HG03575 (cell line): ENCODE results near the gene ZNF580.

Source experiments
- ATAC-seq: cut with Tn5 transposase; IDR thresholded peaks from one replicate; pipeline ENCODE4 v1.9.1; 2021; ENCODE audit not compliant: unreplicated experiment, insufficient number of reproducible peaks, low FRiP score; ENCODE audit errors: extremely low read depth

The ZNF580 gene

DNA sequence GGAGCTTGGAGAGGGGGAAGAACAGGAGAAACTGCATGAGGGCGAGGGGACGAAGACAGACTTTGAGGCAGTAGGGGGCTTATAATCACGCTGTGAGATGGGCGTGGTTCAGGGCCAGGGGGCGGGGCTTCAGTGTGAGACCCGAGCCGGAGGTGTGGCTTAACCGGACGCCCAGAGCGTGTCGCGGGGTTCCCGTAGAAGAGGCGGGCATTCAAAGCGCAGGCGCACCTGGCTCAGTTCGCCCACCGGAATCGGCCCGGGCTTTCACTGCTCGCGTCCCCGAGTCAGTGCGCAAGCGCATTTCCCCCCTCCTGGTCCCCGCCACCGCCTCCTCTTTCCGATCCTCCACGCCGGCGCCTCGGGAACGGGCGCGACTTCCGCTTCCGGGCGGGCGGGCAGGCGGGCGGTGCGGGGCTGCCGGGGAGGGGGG, 35.6 kb upstream of the ZNF580 start:
- ATAC-seq: no peak

DNA sequence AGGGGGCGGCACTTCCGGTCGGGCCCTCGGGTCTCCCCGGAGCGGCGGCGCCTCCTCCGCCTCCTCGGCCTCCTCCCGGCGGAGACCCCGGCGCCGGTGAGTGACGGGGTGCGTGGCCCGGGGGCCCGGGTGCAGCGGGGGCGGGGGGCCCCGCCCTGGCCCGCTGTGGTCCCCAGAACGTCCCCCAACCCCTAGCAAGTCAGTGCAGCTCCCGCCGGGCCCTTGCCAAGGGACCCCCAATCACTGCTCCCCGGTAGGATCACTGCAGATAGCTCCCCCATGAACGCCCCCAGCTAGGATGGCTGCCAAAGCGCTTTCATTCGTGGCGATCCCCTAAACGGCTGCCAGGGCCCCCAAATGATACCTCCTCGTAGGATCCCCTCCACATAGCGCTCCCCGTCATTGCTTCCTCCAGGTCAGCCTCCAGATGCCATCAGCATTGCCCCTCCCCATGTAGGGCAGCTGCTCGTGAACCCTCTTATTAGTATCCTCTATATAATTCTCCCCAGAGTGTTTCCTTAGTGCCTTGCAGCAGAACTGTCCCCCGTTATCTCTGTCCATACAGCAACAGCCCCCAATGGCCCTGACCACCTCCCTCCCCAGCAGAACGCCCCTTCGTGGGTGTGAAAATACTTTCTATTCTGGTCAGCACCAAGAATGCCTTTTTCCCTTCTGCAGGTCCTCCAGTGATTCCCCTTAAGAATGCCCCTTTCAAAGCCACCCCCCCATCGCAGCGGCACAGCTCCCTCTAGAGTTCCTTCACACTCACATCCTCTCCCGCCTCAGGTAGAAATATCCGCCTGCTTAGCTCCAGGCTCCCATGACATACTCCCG, 34.9 kb upstream of the ZNF580 start, which contains the start of gene ZNF865:
TSS of gene ZNF865 (plus strand) at position 11 of the 834 bp plus-strand sequence. CDS start 7,972 bp downstream, outside the sequence.
- no peak for ATAC-seq

DNA sequence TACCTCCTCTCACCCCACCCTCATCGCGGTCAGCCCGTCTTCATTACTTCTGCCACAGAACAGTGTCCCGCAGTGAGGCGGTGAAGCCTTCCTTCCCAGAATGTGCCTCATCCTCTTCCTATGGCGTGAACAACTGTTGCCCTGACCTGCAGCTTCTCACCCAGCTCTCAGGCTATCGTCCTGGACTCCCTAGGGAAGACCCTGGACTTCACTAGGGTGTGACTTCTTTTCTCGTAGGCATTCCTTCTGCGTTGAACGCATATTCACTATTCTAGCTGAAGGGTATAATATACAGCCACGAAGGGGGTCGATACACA, 34.4 kb upstream of the ZNF580 start:
- no peak for ATAC-seq

DNA sequence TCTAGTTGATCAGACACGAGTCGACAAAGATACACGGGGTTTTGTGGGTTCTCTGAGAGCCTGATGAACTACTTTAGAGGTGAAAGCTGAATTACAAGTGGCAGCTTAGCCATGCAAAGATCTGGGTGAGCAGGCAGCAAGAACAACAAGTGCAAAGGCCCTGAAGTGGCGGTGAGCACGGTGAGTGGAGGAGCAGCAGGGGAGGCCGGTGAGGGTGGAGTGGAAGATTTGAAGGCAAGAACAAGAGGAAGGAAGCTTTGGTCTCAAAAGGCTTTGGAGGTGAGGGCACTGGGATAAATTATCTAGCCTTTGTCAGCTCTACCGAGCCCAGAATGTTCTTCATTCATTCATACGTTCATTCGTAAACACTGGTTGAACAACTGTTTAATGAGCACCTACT, 34.0 kb upstream of the ZNF580 start:
- no peak for ATAC-seq

DNA sequence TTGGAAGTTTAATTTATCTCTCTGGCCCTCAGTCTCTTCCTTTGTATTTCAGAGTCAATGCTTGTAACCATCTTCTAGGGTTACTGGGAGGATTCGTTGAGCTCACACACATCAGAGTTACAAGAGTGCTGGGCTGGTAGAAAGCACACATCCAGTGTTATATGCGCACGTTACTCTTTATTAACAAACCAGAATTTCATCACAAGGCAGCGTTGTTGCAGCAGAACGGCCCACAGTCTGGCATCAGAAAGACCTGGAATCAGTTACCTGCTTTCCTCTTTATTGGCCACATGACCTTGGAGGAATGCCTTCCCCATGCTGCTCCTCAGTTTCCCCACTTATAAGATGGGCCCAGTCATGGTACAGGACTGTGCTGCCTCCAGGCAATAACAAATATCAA, 31.5 kb upstream of the ZNF580 start:
- ATAC-seq: no peak

DNA sequence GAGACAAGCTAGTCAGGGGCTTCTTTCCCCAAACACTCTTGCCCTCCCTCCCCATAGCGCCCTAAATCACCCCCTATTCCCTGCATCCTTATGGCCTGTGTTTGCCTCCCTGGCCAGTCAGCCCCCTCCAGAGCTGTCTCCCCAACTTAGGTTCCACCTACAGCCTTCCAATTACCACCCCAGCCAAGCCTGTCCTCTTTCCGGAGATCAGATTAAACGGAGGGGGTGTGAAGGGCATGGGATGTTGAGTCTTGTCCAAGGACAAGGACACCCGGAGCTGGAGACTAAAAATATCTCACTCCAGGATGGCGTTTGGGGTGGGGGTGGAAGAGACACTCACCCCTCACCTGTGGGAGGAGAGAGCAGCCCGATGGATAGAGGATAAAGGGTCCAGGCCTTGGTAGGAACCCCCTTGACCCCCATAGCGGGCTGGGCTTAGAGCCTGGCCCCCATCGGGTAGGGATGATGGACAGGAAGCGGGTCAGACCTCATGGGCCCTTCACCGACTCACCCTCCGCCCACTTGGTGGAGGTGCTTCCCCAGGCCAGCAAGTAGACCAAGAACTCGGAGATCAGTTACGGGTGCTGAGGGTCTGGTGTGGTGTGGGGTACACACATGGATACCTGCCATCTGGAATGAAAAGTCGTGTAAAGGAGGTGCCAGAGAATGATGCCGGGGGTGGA, 29.4 kb upstream of the ZNF580 start:
- no peak for ATAC-seq

DNA sequence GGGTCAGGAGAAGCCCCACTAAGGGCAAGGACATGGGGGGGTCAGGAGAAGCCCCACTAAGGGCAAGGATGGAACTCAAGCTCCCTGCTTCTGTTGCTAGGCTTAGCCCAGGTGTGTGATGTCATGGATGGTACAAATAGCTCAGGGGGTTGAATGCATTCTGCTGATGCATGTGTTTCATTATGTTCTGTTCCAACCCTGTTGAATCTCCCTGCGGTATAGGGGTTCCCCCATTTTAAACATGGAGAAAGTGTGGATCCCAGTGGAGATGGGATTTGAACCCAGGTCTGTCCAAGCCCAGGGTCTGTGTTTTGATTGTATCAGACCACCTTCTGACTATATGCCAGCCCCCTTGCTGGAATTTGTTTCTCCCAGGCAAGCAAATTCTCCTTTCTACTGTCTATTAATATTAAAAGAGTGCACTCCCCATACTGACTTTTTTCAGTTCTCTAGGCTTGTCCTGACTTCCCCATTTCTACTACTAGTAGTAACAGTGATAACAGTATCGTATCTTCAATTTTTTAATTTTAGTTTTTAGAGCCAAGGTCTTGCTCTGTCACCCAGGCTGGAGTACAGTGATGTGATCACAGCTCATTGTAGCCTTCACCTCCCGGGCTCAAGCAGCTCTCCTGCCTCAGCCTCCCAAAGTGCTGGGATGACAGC, 28.7 kb upstream of the ZNF580 start:
- no peak for ATAC-seq

DNA sequence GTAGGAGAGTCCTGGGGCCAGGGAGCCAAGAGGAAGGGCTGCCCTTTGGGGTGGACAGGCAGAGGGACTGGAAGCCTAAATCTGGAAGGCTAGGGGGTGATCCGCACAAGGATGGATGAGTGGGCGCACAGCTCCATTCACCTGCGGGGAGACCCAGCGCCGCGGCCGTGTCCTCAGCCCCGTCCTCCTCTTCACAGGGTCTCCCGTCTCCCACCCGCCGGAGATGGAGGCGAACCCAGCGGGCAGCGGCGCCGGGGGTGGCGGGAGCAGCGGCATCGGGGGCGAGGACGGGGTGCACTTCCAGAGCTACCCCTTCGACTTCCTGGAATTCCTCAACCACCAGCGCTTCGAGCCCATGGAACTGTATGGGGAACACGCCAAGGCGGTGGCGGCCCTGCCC, 27.4 kb upstream of the ZNF580 start:
- ATAC-seq: no peak

DNA sequence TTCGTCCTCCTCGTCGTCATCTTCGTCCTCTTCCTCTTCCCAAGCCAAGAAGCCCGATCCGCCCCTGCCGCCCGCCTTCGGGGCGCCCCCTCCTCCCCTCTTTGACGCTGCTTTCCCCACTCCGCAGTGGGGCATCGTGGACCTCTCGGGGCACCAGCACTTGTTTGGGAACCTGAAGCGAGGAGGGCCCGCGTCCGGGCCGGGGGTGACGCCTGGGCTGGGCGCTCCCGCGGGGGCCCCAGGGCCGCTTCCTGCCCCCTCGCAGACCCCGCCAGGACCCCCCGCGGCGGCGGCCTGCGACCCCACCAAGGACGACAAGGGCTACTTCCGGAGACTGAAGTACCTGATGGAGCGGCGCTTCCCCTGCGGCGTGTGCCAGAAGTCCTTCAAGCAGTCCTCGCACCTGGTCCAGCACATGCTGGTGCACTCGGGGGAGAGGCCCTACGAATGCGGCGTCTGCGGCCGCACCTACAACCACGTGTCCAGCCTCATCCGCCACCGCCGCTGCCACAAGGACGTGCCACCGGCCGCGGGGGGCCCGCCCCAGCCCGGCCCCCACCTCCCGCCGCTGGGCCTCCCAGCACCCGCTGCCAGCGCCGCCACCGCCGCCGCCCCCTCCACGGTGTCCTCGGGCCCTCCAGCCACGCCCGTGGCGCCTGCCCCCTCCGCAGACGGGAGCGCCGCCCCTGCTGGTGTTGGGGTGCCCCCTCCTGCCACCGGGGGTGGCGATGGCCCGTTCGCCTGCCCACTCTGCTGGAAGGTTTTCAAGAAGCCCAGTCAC, 26.7 kb upstream of the ZNF580 start:
- ATAC-seq: no peak

DNA sequence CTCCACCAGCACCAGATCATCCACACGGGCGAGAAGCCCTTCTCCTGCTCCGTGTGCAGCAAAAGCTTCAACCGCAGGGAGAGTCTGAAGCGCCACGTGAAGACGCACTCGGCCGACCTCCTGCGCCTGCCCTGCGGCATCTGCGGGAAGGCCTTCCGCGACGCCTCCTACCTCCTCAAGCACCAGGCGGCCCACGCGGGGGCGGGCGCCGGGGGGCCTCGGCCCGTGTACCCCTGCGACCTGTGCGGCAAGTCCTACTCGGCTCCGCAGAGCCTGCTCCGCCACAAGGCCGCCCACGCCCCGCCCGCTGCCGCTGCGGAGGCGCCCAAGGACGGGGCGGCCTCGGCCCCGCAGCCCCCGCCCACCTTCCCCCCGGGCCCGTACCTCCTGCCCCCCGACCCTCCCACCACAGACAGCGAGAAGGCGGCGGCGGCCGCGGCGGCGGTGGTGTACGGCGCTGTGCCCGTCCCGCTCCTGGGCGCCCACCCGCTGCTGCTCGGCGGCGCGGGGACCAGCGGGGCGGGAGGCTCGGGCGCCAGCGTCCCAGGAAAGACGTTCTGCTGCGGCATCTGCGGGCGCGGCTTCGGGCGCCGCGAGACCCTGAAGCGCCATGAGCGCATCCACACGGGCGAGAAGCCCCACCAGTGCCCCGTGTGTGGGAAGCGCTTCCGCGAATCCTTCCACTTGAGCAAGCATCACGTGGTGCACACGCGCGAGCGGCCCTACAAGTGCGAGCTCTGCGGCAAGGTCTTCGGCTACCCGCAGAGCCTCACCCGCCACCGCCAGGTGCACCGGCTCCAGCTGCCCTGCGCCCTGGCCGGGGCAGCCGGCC, 25.9 kb upstream of the ZNF580 start:
- no peak for ATAC-seq

DNA sequence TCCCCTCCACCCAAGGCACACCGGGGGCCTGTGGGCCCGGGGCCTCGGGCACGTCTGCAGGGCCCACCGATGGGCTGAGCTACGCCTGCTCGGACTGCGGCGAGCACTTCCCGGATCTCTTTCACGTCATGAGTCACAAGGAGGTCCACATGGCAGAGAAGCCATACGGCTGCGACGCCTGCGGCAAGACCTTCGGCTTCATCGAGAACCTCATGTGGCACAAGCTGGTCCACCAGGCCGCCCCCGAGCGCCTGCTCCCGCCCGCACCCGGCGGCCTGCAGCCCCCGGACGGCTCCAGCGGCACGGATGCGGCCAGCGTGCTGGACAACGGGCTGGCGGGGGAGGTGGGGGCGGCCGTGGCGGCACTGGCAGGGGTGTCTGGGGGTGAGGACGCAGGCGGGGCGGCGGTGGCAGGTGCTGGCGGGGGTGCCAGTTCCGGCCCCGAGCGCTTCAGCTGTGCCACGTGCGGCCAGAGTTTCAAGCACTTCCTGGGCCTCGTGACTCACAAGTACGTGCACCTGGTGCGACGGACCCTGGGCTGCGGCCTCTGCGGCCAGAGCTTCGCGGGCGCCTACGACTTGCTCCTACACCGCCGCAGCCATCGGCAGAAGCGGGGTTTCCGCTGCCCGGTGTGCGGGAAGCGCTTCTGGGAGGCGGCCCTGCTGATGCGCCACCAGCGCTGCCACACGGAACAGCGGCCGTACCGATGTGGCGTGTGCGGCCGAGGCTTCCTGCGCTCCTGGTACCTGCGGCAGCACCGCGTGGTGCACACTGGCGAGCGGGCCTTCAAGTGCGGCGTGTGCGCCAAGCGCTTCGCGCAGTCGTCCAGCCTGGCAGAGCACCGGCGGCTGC, 25.0 kb upstream of the ZNF580 start:
- ATAC-seq: no peak

DNA sequence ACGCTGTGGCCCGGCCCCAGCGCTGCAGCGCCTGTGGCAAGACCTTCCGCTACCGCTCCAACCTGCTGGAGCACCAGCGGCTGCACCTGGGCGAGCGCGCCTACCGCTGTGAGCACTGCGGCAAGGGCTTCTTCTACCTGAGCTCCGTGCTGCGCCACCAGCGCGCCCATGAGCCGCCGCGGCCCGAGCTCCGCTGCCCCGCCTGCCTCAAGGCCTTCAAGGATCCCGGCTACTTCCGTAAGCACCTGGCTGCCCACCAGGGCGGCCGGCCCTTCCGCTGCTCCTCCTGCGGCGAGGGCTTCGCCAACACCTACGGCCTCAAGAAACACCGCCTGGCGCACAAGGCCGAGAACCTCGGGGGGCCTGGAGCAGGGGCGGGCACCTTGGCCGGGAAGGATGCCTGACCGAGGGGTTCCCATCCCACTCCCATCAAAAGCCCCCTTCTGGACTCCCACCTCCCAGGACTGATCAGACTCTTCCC, 24.4 kb upstream of the ZNF580 start:
- ATAC-seq: no peak

DNA sequence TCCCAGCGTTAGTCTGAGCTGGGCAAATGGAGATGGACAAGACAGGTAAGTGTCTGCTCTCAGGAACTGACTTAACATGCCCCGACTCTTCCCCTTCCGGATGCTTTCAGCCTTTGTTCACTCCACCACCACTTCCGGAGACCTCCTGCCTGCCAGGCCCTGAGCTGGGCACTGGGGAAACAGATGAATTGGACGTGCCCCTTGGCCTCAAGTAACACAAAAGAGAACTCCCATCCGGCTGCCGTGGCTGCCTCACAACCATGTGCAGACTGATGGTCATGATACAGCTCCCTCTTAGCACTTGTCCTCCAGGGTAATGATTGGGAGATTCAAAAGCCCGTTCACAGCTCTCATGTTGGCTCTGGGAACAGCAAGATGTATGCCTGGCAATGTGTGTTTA, 23.4 kb upstream of the ZNF580 start:
- ATAC-seq: no peak

DNA sequence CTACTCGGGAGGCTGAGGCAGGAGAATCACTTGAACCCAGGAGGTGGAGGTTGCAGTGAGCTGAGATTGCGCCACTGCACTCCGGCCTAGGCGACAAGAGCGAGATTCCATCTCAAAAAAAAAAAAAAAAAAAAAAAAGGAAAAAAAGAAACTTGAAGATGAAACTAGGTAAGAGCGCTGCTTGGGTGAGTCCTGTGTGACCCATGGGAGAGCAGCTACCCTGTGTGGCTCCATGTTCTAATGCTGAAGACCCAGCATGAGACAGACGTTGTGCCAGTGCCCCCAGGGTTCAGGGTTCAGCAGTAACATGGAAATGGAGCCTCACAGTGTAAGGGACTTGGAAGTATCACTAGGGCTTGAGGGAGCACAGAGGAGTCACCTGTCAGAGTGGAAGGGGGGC, 22.4 kb upstream of the ZNF580 start:
- ATAC-seq: no peak

DNA sequence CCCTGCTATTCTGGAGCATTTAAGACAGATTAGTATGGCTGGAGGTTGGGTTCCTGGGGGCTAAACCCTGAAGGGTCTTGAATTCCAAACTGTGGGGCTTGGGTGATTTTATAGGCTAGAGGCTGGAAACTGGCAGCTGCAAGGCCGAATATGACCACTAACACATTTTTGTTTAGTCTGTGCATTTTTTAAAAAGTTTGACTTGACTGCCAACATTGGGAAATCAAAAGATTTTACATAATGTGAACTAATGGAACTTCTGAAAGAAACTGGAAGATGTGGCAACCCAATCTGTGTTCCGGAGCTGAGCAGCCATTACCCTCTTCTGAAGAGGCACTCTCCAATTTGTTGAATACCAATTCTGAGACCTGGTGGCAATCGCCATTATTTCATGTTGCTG, 21.5 kb upstream of the ZNF580 start:
- ATAC-seq: no peak

DNA sequence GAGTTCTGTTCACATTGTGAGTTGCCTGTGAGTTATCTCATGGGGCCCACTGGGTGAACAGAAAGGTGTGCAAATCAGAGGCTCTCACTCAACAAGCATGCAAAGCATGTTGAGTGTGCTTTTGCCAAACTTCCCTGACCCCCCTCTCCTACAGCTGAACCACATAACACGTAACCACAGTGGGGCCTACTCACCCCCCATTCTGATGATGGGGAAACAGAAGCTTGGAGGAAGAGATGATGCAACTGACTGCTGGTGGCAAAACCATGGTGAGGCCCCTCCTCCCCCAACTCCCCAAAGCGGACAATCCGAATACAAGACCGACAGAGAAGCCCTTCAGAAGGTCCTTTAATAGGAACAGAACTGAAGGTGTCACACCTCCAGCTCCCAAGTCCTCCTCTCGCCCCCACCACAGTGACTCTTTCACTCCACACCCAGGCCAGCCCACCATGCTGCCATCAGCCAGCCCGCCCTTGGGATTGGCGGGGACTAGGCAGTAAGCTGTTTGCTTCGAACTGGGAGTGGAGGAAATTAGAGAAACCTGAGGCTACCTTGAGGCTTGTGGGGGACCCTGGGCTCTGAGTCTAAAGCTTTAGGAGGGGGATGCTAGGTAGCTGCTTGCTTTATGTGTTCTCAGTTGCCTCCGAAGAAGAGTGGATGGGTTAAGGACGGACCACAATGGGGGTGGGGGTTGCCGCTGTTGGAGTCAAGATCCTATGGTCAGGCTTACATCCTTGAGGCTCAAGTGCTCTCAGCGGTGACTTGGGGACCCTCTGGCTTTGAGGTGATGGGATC, 20.2 kb upstream of the ZNF580 start:
- no peak for ATAC-seq

DNA sequence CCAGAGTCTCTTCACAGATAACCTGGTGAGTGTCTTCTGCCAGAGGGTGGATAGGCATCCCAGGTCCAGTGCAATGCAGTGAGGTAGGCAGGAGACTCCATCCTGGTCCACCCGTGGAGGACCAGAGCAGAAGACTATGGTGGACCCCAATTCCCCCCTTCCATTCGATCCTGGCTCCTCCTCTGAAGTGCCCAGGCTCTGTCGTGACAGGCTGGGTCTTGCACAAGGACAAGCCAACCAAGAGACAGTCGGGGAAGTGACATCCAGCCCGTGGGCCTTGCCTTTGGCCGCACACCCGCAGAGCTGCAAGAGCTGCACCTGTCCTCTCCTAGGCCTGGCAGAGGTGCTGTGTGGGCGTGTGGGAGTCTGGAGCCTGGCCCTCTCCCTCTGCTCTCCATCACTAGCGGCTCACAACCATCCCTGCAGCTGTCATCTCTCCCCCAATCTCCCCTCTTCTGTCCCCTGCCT, 19.6 kb upstream of the ZNF580 start:
- no peak for ATAC-seq
